Esophagus muscularis mucosa (tissue), 4 donors: ENCODE results near the gene SLC38A10.

Source experiments
- EP300 ChIP-seq: sonication (generic); formaldehyde crosslinking; IDR thresholded peaks from one replicate; pipeline ENCODE4 v1.6.1; 2017; ENCODE audit warnings: antibody characterized with exemption
- POLR2A ChIP-seq: fragments of 450-650 bp; IDR thresholded peaks from one replicate; pipeline ENCODE4 v1.6.1; 2017; ENCODE audit warnings: antibody characterized with exemption, moderate library complexity, mild to moderate bottlenecking, low read depth
- TF ChIP-seq, protein P1 (sequence below), 3 experiments: fragments of 200-600 bp in 2 of 3; fragments of 450-650 bp in 1 of 3; sonication (generic) in 2 of 3; IDR thresholded peaks; one replicate each; pipeline ENCODE4 v1.5.1; 2017 to 2019; ENCODE audit warnings: antibody characterized with exemption in 3 of 3, mild to moderate bottlenecking in 2 of 3, moderate library complexity in 1 of 3

GRCh38 chr17:81195941-81196495, 99.1 kb downstream of the SLC38A10 start:
- TF ChIP-seq, protein P1, sequence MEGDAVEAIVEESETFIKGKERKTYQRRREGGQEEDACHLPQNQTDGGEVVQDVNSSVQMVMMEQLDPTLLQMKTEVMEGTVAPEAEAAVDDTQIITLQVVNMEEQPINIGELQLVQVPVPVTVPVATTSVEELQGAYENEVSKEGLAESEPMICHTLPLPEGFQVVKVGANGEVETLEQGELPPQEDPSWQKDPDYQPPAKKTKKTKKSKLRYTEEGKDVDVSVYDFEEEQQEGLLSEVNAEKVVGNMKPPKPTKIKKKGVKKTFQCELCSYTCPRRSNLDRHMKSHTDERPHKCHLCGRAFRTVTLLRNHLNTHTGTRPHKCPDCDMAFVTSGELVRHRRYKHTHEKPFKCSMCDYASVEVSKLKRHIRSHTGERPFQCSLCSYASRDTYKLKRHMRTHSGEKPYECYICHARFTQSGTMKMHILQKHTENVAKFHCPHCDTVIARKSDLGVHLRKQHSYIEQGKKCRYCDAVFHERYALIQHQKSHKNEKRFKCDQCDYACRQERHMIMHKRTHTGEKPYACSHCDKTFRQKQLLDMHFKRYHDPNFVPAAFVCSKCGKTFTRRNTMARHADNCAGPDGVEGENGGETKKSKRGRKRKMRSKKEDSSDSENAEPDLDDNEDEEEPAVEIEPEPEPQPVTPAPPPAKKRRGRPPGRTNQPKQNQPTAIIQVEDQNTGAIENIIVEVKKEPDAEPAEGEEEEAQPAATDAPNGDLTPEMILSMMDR (IDR thresholded peaks at IDR 0.05): no peak
- TF ChIP-seq EP300 (no peak), POLR2A (no peak)
